HG03103 (cell line): ENCODE measurements around the gene RING1.

Experiments used
- ATAC-seq: cut with Tn5 transposase; IDR thresholded peaks from one replicate; pipeline ENCODE4 v1.9.1; 2021; ENCODE audit warnings: low read depth; ENCODE audit not compliant: unreplicated experiment

The RING1 gene

GRCh38 chr6:33237741-33238140, 29.4 kb downstream of the RING1 start:
- ATAC-seq = no peak

- ATAC-seq = no peak
These were observed 33.7 kb downstream of the RING1 start for GRCh38 chr6:33241968-33242367.

GRCh38 chr6:33243476-33243875, 35.2 kb downstream of the RING1 start:
- ATAC-seq = no peak

DNA sequence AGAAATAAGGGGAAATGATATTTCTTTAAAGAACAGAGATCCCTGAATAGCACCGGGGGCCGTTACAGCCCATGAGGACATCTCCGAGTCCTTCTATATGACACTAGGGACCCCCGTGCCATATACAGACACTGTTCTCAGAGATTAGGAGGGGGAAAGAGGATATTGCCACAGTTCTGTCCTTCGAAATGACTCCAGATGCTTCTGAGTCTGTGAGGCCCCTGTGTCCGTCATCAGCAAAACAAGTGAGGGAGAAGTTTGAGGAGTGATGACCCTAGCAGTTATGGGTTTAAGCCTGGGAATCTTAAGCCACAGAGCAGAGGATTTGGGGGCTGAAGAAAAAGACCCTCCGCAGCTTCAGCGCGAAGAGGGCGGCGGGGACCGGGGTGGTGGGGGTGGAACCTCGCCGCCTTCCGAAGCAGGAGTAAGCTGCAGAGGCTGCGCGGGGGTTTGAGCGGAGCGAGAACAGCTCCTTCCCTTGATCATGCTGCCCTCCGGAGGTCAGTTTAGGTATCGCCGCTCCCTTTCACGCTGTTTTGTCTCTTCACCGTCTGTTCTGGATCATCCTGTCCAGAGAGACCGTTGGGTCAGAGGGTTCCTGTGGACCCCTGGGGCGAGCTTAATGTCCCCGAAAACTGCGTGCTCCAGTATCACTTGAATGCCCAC, 39.8 kb downstream of the RING1 start:
- ATAC-seq = peak; percentile 36

GRCh38 chr6:33248643-33248931, 40.3 kb downstream of the RING1 start:
- no peak for ATAC-seq

GRCh38 chr6:33248932-33249731, 40.8 kb downstream of the RING1 start:
- peak; percentile 86 for ATAC-seq

DNA sequence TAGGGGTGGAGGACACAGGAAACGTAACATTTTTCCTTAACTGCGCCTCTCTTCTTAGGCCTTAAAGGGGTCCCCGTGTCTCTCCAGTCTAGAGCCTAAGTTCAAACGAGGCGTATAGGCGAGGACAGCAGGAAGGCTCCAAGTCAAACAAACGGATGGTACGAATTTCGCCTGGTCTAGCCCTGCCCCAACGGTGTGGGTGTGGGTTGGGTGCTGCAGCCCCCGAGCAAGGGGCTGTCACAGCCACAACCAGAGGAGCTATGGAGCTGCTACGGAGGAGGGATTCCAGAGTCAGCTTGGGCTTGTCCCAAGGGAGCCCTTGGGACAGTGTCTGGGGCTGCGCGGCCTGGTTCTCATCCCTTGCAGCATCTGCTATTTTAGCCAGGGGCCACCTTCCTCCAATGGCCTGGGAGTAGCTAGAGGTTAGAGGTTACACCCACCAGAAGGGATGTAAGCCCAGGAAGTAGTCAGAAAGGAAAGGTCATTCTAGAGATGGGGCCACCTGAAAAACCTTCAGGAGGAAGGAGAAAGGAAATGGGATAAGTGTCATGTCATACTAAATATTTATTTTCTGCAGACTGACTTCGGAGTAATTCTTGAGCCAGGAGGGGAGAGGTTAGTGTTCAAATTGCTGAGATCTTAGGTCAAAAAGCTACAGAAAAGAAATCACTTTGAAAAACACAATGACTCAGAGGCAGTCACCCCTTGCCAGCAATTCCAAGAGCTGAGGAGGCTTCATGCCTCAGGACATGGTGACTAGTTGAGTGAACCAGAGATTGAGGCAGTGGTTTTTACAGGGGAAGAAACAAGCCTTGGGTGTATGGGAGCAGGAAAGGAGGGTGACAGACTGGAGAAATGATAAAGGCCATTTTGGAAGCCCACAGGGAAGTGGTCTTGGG, 41.7 kb downstream of the RING1 start:
- ATAC-seq = no peak

GRCh38 chr6:33250731-33251130, 42.4 kb downstream of the RING1 start:
- ATAC-seq = no peak

DNA sequence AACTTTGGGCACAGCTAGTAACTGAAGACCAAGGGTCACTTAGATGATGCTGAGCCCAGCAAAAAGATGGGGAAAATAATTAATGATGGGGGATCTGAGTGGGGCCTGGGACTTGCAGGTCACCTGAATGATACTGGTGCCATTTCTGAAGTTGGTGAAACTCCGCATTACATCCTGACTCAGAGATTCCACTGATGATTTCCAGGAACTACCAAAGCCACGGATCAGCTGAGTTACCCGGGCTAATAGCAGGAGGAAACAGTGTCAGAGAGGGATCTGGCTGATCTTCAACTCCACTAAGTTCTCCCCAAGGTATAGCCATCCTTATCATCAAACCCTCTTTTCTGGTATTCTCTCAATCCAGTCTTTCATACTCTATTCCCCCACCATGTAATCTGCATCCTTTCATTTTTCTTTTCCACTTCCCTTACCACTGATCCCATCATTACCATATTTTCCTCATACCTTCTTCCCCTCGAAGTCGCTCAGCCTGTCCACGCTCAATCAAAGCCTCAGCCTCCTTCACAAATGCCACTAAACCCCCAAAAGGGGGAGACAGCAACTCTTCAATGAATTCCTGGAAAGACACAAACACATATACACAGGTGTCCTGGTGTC, 43.2 kb downstream of the RING1 start:
- ATAC-seq = no peak

DNA sequence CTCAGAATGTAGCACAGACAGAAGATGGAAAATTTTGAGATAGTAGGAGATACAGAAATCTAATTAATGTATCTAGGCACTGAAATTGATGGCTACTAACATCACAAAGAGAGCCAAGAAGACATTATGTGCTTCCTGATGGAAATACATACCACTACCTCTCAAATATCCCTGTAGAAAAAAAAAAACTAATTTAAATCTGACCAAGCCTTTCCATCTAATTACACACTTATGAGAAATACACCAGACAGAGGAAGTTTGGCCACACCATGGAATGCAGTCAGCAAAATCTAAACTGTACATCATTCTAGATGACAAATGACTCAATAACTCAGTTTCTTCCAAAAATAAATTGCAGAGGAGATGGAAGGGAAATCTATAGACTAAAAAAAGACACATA, 44.5 kb downstream of the RING1 start:
- ATAC-seq = no peak

DNA sequence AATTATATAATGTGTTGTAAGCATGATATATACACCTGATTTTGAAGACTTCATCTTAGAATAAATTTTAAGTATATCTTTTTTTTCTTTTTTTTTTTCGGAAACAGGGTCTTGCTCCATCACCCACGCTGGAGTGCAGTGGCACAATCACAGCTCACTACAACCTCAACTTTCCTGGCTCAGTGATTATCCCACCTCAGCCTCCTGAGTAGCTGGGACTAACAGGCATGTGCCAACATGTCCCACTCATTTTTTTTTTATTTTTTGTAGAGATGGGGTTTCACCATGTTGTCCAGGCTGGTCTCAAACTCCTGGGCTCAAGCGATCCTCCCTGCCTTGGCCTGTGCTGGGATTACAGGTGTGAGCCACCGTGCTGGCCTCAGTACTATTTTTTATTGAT, 46.3 kb downstream of the RING1 start:
- no peak for ATAC-seq

DNA sequence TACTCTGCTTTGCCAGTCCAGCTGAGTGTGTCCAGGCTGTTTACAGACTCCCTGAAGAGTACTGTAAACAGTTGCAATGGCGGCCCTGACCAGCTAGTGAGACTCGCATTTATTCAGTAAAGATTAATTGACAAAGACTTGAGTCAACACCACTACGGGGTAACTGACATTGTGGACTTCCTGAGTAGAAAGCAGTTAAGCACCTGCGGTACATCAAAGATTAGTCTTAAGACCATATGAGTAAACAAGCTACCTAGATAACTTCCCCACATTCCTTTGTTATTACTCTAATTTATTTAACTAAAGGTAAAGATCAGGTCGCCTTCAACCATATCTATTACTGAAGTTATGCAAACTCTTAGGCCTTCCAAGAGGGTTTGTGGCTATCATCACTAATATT, 50.7 kb downstream of the RING1 start:
- no peak for ATAC-seq
